ENCODE measurements around the gene KREMEN1.

The KREMEN1 gene

DNA sequence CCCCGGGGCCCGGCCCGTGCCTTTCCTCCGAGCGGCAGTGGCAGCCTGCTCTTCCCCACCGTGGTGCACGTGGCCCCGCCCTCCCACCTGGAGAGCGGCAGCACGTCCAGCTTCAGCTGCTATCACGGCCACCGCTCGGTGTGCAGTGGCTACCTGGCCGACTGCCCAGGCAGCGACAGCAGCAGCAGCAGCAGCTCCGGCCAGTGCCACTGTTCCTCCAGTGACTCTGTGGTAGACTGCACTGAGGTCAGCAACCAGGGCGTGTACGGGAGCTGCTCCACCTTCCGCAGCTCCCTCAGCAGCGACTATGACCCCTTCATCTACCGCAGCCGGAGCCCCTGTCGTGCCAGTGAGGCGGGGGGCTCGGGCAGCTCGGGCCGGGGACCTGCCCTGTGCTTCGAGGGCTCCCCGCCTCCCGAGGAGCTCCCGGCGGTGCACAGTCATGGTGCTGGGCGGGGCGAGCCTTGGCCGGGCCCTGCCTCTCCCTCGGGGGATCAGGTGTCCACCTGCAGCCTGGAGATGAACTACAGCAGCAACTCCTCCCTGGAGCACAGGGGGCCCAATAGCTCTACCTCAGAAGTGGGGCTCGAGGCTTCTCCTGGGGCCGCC is 23.1 kb upstream of the KREMEN1 start:
- DNase-seq (ENCODE audit: low spot score): no peak

DNA sequence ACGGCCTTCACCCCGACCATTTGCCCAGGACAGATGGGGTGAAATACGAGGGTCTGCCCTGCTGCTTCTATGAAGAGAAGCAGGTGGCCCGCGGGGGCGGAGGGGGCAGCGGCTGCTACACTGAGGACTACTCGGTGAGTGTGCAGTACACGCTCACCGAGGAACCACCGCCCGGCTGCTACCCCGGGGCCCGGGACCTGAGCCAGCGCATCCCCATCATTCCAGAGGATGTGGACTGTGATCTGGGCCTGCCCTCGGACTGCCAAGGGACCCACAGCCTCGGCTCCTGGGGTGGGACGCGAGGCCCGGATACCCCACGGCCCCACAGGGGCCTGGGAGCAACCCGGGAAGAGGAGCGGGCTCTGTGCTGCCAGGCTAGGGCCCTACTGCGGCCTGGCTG is 22.4 kb upstream of the KREMEN1 start:
- DNase-seq (ENCODE audit: low spot score): no peak

DNA sequence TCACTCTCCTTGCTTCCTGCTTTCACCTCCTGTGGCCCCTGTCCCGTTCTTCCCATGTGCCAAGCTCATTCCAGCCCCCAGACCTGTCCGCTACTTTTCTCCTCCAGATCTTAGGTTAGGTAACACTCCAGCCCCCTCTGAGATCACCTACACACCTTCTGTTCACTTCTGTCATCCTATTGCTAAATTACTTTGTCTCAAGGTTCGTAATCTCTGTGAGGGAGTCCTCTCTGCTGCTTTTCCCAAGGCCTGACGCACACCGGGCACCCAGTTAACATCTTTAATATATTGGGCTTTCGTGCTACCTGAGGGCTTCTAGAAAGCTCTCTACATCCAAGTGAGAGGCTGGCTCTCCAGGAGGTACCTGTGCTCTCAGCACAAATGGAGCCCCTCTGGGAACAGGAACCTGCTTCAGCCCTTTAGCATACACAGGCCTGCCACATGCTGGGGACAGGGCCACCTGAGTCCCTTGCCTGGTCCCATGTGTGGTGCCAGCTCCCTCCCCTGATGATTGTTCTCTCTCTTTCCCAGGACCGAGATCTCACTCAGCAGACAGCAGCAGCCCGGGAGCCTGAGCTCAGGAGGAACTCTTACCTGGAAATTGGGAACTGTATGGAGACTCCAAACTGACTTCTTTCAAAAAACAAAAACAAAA is 19.7 kb upstream of the KREMEN1 start:
- DNase-seq (ENCODE audit: low spot score): no peak

DNA sequence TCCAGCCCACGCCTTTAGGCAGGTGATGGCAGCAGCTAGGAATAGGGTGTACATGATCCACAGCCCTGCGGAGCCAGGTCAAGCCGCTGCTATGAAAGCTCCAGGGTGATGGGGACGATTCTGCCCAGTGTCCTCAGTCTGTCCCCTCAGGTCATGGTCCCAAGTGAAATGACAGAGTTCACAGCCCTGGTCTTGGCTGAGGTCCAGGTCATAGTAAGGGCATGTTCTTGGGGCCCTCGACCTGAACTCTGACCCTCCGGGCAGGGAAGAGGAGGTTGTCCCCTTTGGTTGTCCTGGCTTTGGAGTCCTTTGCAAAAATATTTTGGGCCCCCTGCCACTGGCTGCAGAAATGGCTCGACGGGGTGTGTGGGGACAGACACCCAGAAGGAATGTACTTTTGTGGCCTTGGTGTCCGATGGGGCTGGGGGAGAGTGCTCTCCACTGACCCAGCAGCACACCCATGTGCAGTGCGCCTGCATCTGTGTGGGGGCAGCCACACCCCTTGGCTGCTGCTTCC is 18.5 kb upstream of the KREMEN1 start:
- no peak for DNase-seq (ENCODE audit: low spot score)

DNA sequence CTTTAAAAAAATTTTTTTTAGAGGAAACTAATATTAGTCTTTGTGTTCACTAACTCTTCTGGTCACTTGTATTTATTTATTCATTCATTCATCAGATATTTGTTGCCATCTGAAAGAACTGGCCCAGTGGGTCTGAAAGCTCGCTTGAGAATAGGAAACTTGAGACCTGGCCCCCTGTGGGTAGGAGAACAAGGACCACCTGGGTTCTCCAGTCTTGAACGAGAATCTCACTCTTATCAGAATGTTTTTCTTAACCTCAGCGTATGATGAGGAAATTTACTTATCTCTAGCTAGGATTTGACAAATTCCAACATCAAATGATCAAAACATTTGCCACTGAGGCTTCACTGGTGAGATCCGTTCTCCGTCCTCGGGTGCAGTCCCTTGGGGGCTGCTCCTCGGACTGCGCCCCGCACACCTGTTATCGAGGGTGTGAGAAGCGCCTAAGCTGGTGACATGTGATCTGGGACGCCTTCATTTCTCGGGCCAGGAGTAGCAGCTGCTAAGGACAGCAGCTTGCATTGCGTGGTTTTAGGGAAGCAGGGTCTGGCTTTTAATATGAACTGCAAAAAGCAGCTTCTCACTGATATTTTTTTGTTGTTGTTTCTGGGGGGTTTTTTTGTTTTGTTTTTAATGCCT is 17.5 kb upstream of the KREMEN1 start:
- no peak for DNase-seq (ENCODE audit: low spot score)

DNA sequence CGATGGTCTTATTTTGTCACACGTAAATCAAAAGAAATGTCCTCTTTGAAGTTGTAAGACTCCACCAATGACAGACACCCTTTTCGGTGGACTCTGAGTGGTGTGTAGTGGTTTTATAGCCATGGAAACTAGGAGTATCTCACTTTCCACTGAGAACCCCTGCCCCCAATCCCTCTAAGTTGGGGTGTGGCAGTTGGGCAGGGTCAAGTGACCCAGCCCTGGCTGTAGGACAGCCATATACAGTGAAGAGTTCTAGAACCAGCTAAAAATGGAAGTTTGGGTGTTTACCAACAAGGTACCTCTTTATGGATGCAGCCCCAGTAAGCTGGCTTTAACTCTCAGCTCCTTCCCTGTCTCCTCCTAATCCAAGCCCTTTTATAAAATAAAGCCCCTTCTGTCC is 16.4 kb upstream of the KREMEN1 start:
- DNase-seq (ENCODE audit: low spot score): no peak

DNA sequence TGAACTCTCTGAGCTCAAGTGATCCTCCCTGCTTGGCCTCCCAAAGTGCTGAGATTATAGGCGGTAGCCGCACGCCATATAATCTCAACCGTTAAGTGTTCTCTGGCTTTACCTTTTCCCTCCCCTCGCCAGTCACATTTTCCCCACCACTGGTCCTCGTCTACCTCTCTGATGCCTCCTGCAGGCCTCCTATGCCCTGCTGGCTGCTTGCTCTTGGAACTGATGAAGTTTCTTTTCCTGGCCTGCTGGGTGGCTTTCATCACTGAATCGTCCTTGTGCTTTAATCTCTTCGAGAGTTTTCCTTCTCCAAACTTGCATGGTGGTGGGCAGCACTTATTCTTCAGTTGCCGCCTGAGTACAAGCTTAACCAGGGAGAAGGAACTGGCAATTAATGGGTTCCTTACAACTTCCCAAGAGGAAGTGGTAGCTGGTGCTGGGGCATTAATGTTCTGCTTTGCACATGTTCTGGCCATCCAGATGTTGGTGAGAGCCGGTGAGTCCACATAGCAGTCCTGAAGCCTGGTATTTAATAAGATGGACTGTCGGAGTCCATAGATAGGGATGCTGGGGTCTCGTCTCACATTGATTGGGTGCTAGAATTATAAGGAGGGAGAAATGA is 12.5 kb upstream of the KREMEN1 start:
- no peak for DNase-seq (ENCODE audit: low spot score)

DNA sequence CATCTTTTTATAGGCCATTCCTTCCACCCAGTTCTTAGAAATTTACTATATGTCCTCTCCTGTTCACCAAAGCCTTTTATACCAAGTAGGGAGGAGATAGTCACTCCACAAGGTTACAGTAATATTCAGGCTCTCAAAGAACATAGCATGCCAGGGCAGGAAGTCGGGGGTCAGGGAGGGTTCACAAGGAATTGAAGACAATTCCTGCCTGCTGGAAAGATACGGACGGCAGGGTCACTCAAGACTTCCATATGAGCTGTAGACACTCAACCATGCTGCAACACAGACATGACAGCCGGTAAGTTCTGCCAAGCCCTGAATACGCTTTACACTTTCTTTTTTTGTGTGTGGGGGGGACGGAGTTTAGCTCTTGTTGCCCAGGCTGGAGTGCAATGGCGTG is 11.9 kb upstream of the KREMEN1 start:
- no peak for DNase-seq (ENCODE audit: low spot score)

DNA sequence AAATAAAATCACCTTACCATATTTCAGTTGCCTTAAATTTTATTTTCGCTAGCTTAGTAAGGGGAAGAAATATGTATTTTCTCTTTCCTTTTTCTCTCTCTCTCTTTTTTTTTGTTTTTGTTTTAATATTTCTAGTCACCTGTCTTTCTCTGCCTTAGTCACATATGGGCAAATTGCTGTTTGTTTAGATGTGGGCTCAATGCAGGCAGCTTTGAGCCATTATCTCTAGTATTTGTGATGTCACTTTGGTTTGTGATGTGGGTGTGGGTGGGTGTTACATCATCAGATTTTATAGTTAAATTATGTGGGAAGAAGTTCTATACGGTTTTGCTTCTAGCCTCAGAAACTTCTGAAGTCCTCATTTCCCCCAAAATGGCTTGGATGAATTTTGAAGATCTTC is 11.1 kb upstream of the KREMEN1 start, which contains the start of gene C22orf31:
Gene C22orf31 (minus strand): TSS at position 59 of the 400 bp plus-strand sequence. CDS start 39 bp downstream, at position 20.
- DNase-seq (ENCODE audit: low spot score): no peak

DNA sequence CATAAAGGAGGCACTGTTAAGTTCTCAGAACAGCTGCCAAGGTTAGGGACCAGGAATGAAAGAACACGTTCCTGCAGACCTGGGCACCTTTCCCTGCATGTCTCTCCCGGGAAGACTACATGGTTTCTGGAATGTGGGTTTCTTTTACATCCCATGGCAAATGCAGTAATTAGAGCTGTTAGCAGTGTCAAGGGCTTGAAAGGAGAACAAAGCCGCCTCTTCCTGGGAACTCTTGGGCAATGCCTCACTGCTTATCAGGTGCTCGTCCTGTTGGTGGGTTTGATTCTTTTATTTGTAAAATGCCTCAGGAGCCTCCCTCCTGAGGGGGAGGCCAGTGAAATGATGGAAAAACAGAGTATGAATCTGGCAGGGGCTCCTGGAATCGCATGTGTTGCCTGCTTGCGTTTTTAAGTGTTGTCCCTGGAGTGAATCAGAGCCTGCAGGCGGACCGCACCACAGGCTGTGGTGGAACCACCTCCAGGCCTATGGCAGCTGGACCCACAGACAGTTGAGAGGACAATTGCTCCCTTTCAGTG is 10.5 kb upstream of the KREMEN1 start:
- DNase-seq (ENCODE audit: low spot score): no peak

DNA sequence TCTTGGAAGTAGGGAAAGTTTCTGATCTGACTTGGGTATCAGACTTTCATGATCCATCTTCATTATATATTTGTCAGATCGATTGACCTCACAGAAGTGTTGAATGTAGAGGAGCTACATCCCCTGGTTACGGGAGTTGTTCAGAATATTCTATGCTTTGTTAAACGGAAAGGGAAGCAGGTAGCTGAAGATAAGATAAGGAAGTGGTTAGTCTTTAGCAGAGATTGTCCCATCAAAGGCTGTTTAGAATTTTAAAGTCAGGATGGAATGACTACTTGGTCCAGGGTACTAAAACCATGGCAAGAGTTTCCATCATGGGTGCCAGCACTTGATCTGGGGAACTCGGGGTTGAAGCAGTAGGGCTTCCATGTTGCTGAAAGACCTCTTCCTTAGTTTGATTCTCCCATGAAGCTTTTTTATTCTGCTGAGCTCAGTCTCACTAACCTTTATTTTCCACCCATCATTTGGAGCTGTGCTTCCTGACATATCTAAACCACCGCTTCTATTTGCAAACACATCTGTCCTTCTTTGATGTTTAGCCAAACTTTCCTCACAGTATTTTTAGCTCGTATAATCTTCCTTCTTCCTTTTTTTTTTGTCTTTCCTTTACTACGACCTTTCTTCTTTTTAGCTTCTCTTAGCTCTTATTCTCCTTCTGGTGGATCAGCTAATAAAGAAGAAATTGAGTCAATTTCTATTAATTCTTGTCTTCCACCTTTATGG is 7.2 kb upstream of the KREMEN1 start:
- DNase-seq (ENCODE audit: low spot score): no peak

DNA sequence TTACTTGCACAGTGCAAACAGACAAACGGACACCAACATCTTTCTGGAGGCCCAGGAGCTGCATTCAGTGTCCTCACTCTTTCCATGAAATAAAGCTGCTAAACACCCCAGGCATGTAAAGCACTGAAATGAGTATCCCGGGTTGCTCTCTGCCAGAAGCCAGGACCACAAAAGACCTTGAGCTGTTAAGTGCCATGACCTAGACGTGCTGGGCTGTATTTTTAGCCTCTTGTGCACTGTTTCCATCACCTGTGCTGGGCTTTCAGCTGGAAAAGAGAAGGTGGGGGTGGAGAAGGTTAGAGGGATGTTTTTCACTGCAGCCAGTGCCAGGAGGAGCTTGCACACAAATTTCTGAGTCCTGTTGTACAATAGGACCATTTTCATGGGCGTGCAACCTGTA is 3.4 kb upstream of the KREMEN1 start:
- DNase-seq (ENCODE audit: low spot score): no peak

DNA sequence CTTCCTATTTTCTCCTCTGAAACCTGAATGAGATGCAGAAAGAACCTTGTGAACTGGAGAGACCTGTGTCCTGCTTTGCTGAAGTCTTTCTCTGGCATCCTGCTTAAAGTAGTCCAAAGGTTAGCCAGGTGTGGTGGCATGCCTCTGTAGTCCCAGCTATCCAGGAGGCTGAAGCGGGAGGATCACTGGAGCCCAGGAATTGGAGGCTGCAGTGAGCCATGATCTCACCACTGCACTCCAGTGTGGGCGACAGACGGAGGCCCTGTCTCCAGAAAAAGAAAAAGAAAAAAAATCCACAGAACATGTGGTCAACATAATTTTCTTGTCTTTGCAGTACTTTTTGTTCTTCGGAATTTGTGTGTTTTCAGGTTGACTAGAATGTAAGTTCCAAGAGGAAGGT is 2.3 kb upstream of the KREMEN1 start:
- DNase-seq (ENCODE audit: low spot score): no peak

DNA sequence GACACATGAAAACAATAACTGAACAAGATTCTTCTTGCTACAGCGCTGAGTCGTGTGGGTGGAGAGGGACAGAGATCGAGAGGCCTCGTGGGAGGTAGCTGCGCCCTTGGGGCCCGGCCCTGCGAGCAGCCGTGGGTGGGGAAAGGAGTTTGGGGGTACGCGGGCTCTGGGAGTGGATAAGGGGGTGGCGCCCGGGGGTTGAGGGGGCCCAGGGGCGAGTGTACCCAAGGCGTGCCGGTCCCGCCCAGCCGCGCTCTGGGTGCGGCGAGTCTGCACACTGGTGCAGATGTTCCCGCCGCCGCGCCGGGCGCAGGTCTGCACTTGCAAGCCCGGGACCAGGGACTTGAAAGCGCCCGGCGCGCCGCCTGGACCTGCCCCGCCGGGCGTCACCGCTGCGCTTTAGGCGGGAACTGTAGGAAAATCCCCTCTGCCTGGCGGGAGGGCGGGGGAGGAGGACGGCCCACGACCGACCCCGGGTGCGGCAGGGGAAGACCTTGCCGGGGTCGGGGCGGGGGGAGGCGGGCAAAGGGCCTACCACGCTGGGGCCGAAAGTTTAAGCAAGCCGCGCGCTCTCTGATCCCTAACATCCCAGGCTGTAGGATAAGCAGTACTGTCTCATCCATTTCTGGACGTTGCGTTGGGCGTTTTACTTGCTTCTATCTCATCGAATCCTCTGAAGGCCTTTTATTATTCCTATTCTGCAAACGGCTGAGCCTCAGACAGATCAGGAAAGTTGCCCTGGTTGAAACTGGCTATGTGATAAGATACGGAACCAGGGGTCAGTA is 1.4 kb upstream of the KREMEN1 start:
- peak; percentile 30 for DNase-seq (ENCODE audit: low spot score)

DNA sequence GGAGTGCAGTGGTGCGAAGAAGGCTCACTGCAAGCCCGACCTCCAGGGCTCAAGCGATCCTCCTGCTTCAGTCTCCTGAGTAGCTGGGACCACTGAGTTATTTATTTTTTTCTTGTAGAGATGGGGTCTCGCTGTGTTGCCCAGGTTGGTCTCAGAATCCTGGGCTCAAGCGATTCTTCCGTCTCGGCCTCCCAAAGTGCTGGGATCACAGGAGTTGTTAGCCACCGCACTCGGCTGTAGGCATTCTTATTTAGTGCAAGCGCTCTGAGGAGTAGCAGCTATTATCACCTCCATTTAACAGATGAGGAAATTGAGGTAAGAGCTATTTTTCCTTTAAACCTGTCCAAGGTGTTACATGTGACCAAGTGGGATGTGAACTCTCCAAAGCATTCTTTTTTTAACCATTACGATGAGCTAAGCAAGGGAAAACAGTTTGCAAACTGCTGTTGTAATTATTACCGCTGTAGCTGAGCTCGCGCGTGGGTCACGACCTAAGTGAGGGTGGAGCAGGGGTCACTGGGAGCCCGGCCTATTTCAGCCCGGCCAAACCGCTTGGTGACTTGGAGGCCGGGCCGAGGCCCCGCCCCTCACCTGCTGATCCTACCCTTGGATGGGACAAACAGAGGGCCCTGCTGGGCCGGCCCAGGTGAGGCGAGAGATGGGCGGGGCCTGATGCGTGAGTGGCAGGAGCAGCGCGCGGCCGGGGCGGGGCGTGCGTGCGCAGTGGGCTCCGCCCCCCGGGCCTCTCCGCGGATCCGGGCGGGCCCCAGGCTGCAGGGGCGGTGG is 449 bp upstream of the KREMEN1 start:
- DNase-seq (ENCODE audit: low spot score): peak; percentile 96

DNA sequence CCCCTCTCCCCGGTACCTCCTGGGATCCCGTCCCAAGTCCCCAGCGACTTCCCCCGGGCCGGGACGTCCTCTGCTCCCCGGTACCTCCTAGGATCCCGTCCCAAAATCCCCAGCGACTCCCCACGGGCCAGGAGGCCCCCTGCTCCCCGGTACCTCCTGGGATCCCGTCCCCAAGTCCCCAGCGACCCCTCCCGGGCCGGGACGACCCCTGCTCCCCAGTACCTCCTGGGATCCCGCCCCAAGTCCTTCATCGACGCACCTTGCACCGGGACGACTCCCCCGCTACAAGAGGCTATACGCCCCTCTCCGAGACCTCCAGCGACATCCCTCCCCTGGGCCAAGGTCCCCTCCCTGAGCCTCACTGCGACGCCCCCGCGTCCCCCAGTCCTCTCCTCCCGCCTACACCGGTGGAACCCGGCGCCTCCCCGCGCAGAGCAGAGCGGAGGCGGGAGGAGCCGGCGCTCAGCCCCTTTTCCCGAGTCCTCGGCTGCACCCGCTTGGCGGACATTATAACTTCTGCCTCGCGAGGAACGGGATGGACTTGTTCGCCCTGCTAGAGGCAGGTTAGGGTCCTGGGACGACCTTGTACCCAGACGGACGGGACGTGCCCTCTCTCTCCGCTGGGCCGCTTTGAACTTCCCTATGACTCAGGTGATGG is 912 bp downstream of the KREMEN1 start:
- DNase-seq (ENCODE audit: low spot score): no peak

DNA sequence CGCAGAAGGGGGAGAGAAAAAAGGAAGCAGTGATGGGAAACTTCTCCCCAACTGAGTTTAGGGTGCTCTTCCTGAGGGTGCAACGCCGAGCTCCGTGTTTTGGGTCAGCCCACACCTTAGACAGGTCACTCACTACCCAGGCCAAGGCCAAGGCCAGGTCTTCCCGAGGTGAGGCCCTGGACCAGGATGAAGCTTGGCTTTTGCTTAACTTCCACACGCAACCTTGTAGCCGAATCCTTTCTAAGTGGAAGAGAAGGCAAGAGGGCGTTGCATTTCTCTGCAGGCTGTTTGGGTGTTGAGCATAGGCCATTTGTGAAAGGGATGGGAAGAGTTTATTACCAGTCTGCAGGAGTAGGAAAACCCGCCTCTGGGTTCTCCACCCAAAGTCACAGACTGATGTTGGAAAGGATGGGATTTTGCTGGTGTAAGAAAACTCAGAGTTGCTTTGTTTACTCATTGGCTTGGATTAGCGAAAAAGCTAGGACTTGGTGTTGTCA is 1.5 kb downstream of the KREMEN1 start:
- no peak for DNase-seq (ENCODE audit: low spot score)

DNA sequence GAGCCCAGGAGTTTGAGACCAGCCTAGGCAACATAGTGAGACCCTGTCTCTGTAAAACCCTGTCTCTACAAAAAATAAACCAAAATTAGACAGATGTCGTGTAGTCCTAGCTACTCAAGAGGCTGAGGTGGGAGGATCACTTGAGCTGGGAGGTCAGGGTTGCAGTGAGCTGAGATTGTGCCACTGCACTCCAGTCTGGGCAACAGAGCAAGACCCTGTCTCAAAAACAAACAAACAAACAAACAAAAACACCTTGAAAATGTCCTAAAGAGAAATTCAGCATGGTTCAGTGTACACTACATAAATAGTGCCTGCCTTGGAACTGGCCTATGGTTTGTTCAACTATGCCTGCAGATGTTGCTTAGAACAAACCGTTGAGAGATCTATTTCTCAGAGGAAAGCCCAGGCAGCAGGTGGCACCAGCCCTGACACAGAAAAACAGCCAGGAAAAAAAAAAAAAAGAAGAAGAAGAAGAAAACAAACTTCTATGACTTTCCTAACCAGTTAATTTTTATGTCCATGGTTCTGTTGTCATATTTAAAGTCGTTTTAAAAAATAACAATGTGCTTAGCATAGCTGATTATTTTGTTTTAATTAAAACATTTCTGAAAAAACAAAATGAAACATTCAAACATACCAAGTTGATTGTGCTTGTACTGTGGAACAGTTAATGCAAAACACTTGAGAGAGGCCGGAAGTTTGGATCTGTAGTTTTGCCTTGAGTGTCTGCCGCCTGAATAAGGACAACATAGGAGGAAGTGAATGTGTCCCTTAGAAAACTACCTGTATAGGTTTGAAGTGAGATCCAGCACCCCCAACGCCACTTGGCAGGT is 5.4 kb downstream of the KREMEN1 start:
- no peak for DNase-seq (ENCODE audit: low spot score)

DNA sequence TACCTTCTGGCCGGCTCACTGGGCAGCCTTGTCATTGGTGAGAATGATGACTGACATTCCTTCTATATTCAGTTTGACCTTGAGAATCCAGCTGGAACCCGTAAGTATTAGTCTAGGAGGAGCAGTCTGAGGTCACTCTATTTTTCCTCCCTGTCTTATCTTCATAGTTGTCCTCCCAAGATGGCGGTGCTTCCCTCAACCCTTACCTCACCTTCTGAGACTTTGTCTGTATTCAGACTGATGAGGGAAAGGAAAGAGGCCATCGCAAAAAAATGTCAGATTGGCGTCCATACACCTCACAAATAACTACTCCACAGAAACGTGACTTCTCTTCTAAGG is 6.0 kb downstream of the KREMEN1 start:
- DNase-seq (ENCODE audit: low spot score): no peak

Measured in LoVo (cell line).